Endodermal cell (in vitro differentiated cells): ENCODE measurements around the gene DPP3. TPM values are rescaled to one million over a fixed set of nuclear protein-coding genes. Genes with fewer than 3 reads are reported as not detected.

ENCODE experiments used
- DNase-seq: peaks from one replicate; pipeline ENCODE4 v3.0.0-alpha.2; 2017
- H3K27ac ChIP-seq: 2 replicates; pipeline ENCODE4 v1.5.1; 2013; ENCODE audit warnings: mild to moderate bottlenecking, low read depth, low read length, moderate library complexity
- H3K27me3 ChIP-seq: 2 replicates; pipeline ENCODE4 v1.6.1; 2013; ENCODE audit warnings: mild to moderate bottlenecking, low read length, moderate library complexity; ENCODE audit not compliant: insufficient read depth, control insufficient read depth, poor library complexity, severe bottlenecking
- H3K36me3 ChIP-seq: 2 replicates; pipeline ENCODE4 v1.7.0; 2013; ENCODE audit warnings: mild to moderate bottlenecking, low read length, moderate library complexity; ENCODE audit not compliant: control insufficient read depth, insufficient read depth
- H3K4me1 ChIP-seq: one replicate; pipeline ENCODE4 v1.7.0; 2013; ENCODE audit warnings: low read length; ENCODE audit not compliant: control insufficient read depth, insufficient read depth
- H3K4me3 ChIP-seq: 2 replicates; pipeline ENCODE4 v1.5.1; 2013; ENCODE audit warnings: mild to moderate bottlenecking, low read length, moderate library complexity
- H3K9ac ChIP-seq: 2 replicates; pipeline ENCODE4 v1.6.1; 2013; ENCODE audit warnings: mild to moderate bottlenecking, low read length, moderate library complexity; ENCODE audit not compliant: poor library complexity, severe bottlenecking; ENCODE audit errors: extremely low read depth
- H3K9me3 ChIP-seq: 2 replicates; pipeline ENCODE4 v1.6.1; 2013; ENCODE audit warnings: mild to moderate bottlenecking, low read length, moderate library complexity; ENCODE audit not compliant: control insufficient read depth
- H3K27ac Mint-ChIP-seq: 2 replicates; pipeline ENCODE4 v1.8.0; 2020; ENCODE audit warnings: mixed read lengths
- H3K27me3 Mint-ChIP-seq: 2 replicates; pipeline ENCODE4 v1.8.0; 2021; ENCODE audit warnings: mild to moderate bottlenecking, mixed read lengths; ENCODE audit not compliant: insufficient read depth
- H3K36me3 Mint-ChIP-seq: 2 replicates; pipeline ENCODE4 v1.8.0; 2020; ENCODE audit warnings: low read depth, mixed read lengths
- H3K4me1 Mint-ChIP-seq: 2 replicates; pipeline ENCODE4 v1.8.0; 2020; ENCODE audit warnings: mixed read lengths
- H3K4me3 Mint-ChIP-seq: 2 replicates; pipeline ENCODE4 v1.8.0; 2020; ENCODE audit warnings: mild to moderate bottlenecking, moderate library complexity, mixed read lengths
- H3K9me3 Mint-ChIP-seq: 2 replicates; pipeline ENCODE4 v1.8.0; 2020; ENCODE audit warnings: mild to moderate bottlenecking, mixed read lengths
- CTCF ChIP-seq: fragments of 200-600 bp; sonication (generic); conservative IDR thresholded peaks from 2 replicates; pipeline ENCODE4 v1.5.0; 2021; ENCODE audit warnings: antibody characterized with exemption, mild to moderate bottlenecking
- WGBS, 2 experiments: methylation state at CpG; one replicate each; pipeline versions ENCODE4 v1.1.5 to v1.1.7; 2013; ENCODE audit warnings: missing lambda C conversion rate in 2 of 2, mixed read lengths in 1 of 2; ENCODE audit not compliant: insufficient coverage in 1 of 2, insufficient read length in 1 of 2; 5-methylcytosine and 5-hydroxymethylcytosine counted together
- total RNA-seq, 2 donors: library from RNA; stranded (reverse); fragmentation: NEBNext Ultra II Directional in 1 of 2; extraction: Animal tissue kit (Norgen Biotek cat#: 25700) in 1 of 2; gene quantifications; 2 replicates in 1 of 2; 3 replicates in 1 of 2; pipeline ENCODE4 v1.2.1, GENCODE V29; 2021

Gene DPP3
- total RNA-seq, 2 donors from 2014 or later: 84.8 to 86.3 TPM

GRCh38 chr11:66547662-66548009 is 67.4 kb downstream of the DPP3 start:
- H3K4me3 ChIP-seq: no peak overlapping the region
- peak; percentile 63 for DNase-seq
- Mint-ChIP-seq H3K36me3 (peaks cover 4% of the 10 kb centered on the region), H3K9me3 (no peaks in the 10 kb centered on the region), H3K27ac (no peak overlapping the region), H3K27me3 (peaks cover 1% of the 10 kb centered on the region), H3K4me1 (peaks cover 24% of the 10 kb centered on the region), H3K4me3 (no peak overlapping the region)
- H3K36me3 ChIP-seq: no peaks in the 10 kb centered on the region
- no peaks in the 10 kb centered on the region for H3K4me1 ChIP-seq
- no peak for TF ChIP-seq CTCF
- no peak overlapping the region for H3K9ac ChIP-seq
- 22 to 64% methylated on average over 3 to 5 of the region's 5 CpGs for WGBS, 2 experiments
- peak overlapping the region; percentile 49 for H3K27ac ChIP-seq
- no peaks in the 10 kb centered on the region for H3K27me3 ChIP-seq
- H3K9me3 ChIP-seq: no peaks in the 10 kb centered on the region

GRCh38 chr11:66548041-66548440 is 67.8 kb downstream of the DPP3 start:
- no peaks in the 10 kb centered on the region for H3K9me3 Mint-ChIP-seq
- H3K4me3 Mint-ChIP-seq: no peak overlapping the region
- no peak overlapping the region for H3K27ac Mint-ChIP-seq
- DNase-seq: no peak
- peaks cover 24% of the 10 kb centered on the region for H3K4me1 Mint-ChIP-seq
- Histone ChIP-seq H3K27me3 (no peaks in the 10 kb centered on the region), H3K36me3 (no peaks in the 10 kb centered on the region), H3K4me3 (no peak overlapping the region), H3K4me1 (no peaks in the 10 kb centered on the region), H3K27ac (no peak overlapping the region), H3K9ac (no peak overlapping the region), H3K9me3 (no peaks in the 10 kb centered on the region)
- H3K27me3 Mint-ChIP-seq: peaks cover 1% of the 10 kb centered on the region
- TF ChIP-seq CTCF: peak; percentile 30
- 83 to 84% methylated on average over 6 to 11 of the region's 11 CpGs for WGBS, 2 experiments
- H3K36me3 Mint-ChIP-seq: peaks cover 3% of the 10 kb centered on the region

- Mint-ChIP-seq H3K27me3 (peaks cover 1% of the 10 kb centered on the region), H3K27ac (no peak overlapping the region), H3K4me1 (peaks cover 16% of the 10 kb centered on the region), H3K36me3 (no peaks in the 10 kb centered on the region), H3K9me3 (no peaks in the 10 kb centered on the region), H3K4me3 (no peak overlapping the region)
- Histone ChIP-seq H3K4me3 (no peak overlapping the region), H3K36me3 (no peaks in the 10 kb centered on the region), H3K9me3 (no peaks in the 10 kb centered on the region), H3K27me3 (no peaks in the 10 kb centered on the region), H3K27ac (no peak overlapping the region), H3K4me1 (no peaks in the 10 kb centered on the region), H3K9ac (no peak overlapping the region)
- TF ChIP-seq CTCF: no peak
- DNase-seq: no peak
- WGBS, 2 experiments: 80 to 81% methylated on average over 11 to 16 of the region's 16 CpGs
Measured at GRCh38 chr11:66548774-66549630, 68.8 kb downstream of the DPP3 start.
